OCI-LY7 (cell line): ENCODE data around the gene DPF3.

Experiments
- EZH2phosphoT487 ChIP-seq: fragments of 200-600 bp; sonication (generic); IDR thresholded peaks from 2 replicates; pipeline ENCODE4 v1.6.1; 2018; ENCODE audit warnings: low read depth, borderline replicate concordance, mild to moderate bottlenecking, mixed run types, antibody characterized with exemption, low read length, moderate library complexity, mixed read lengths
- TF ChIP-seq, protein P1 (sequence below): fragments of 200-600 bp; sonication (generic); conservative IDR thresholded peaks from 2 replicates; pipeline ENCODE4 v1.5.1; 2014; ENCODE audit warnings: mild to moderate bottlenecking, antibody characterized with exemption, low read length, moderate library complexity, mixed read lengths

DNA sequence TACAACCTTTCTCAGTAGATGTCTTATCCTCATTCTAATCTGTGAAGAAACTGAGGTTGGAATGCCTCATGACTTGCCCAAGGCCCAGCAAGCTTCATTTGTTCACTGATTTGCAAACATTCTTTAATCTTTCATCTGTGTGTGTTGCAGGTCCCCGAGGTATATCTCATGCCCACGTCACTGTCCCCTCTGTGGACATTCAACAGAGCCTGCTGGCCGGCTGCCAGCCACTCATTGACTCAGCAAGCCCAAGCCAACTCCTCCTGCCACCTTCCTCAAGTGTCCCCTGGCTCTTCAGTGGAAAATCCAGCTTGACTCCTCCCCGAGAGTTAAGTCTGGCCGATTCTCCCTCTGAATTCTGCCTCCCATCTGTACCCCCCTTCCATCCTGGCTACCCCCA is 30.4 kb upstream of the DPF3 start:
- TF ChIP-seq, protein P1, sequence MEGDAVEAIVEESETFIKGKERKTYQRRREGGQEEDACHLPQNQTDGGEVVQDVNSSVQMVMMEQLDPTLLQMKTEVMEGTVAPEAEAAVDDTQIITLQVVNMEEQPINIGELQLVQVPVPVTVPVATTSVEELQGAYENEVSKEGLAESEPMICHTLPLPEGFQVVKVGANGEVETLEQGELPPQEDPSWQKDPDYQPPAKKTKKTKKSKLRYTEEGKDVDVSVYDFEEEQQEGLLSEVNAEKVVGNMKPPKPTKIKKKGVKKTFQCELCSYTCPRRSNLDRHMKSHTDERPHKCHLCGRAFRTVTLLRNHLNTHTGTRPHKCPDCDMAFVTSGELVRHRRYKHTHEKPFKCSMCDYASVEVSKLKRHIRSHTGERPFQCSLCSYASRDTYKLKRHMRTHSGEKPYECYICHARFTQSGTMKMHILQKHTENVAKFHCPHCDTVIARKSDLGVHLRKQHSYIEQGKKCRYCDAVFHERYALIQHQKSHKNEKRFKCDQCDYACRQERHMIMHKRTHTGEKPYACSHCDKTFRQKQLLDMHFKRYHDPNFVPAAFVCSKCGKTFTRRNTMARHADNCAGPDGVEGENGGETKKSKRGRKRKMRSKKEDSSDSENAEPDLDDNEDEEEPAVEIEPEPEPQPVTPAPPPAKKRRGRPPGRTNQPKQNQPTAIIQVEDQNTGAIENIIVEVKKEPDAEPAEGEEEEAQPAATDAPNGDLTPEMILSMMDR = no peak
- TF ChIP-seq EZH2phosphoT487 = no peak
